Prostate gland (tissue), 2 donors: ENCODE data around the gene JUN. TPM values are rescaled to one million over a fixed set of nuclear protein-coding genes. Genes with fewer than 3 reads are reported as not detected.

ENCODE experiments used
- DNase-seq: peaks from one replicate; pipeline ENCODE4 v3.0.0-alpha.2; 2019; ENCODE audit warnings: low spot score
- H3K27ac ChIP-seq, 2 donors: fragments of 200-600 bp; sonication (generic); 2 replicates each; pipeline ENCODE4 v1.5.1; 2017 to 2019
- H3K27me3 ChIP-seq: fragments of 200-600 bp; sonication (generic); replicated peaks from 2 replicates; pipeline ENCODE4 v1.5.1; 2019; ENCODE audit not compliant: insufficient read depth
- H3K36me3 ChIP-seq, 2 donors: fragments of 200-600 bp; sonication (generic); 1 replicate in 1 of 2; 2 replicates in 1 of 2; pipeline versions ENCODE4 v1.5.1 to v1.8.1; 2017 to 2019
- H3K4me1 ChIP-seq: fragments of 200-600 bp; sonication (generic); replicated peaks from 2 replicates; pipeline ENCODE4 v1.5.1; 2019
- H3K4me3 ChIP-seq, 2 donors: fragments of 200-600 bp; sonication (generic); 2 replicates each; pipeline ENCODE4 v1.5.1; 2017 to 2019
- H3K9me3 ChIP-seq: fragments of 200-600 bp; sonication (generic); 2 replicates; pipeline ENCODE4 v1.5.1; 2017
- POLR2A ChIP-seq: fragments of 450-650 bp; IDR thresholded peaks from one replicate; pipeline ENCODE4 v1.6.1; 2016; ENCODE audit warnings: antibody characterized with exemption, mild to moderate bottlenecking
- POLR2AphosphoS5 ChIP-seq: sonication (generic); formaldehyde crosslinking; IDR thresholded peaks from one replicate; pipeline ENCODE4 v1.6.1; 2017; ENCODE audit warnings: antibody characterized with exemption
- WGBS: methylation state at CpG from one replicate; pipeline ENCODE4 v1.1.5; 2018; 5-methylcytosine and 5-hydroxymethylcytosine counted together
- intact Hi-C: fragments of 100-400 bp; cut with DNase I; formaldehyde crosslinking; loops from one replicate; pipeline ENCODE4 v1.14.2; 2022
- total RNA-seq, 2 donors: library from RNA; depleted of rRNA; stranded (reverse); fragments of >200 nt; gene quantifications; one replicate each; pipeline ENCODE4 v1.1.0, GENCODE V29; 2016
- TF ChIP-seq, protein P1 (sequence below), 4 experiments: fragments of 200-600 bp in 2 of 4; fragments of 450-650 bp in 2 of 4; sonication (generic) in 2 of 4; IDR thresholded peaks; 1 replicate in 3 of 4; 2 replicates in 1 of 4; pipeline ENCODE4 v1.5.1; 2016 to 2019; ENCODE audit warnings: antibody characterized with exemption in 4 of 4, mild to moderate bottlenecking in 2 of 4, moderate library complexity in 2 of 4

Gene JUN
- total RNA-seq, 2 donors from 2014 or later = 154 to 303 TPM

DNA sequence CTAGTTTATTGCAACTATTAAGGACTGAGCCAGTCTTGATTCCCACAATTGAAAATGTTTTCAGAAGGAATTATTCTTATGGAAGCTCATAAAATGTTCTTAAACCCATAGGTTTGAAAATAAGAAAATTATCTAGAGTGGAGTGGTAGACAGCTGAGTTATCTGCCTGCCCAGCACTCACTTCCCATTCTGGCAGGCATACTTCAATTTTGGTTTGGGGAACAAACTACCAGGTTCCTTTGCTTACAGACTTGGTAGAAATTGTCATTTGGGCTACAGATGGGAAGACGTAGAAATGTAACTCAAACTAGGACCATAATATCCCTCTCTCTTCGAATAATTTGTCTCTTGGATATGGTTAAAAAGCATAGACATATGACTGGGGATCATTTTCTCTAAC lies 18.4 kb downstream of the JUN start:
- DNase-seq = no peak
- Histone ChIP-seq H3K27me3 (no peaks in the 10 kb centered on the region), H3K36me3 (no peaks in the 10 kb centered on the region), H3K27ac (no peak overlapping the region), H3K4me1 (no peaks in the 10 kb centered on the region), H3K4me3 (no peak overlapping the region), H3K9me3 (no peaks in the 10 kb centered on the region)
- intact Hi-C loops = no loop called here
- WGBS = 93% methylated on average over 2 of the region's 2 CpGs
- TF ChIP-seq POLR2AphosphoS5 (no peak), POLR2A (no peak)
- TF ChIP-seq, protein P1, sequence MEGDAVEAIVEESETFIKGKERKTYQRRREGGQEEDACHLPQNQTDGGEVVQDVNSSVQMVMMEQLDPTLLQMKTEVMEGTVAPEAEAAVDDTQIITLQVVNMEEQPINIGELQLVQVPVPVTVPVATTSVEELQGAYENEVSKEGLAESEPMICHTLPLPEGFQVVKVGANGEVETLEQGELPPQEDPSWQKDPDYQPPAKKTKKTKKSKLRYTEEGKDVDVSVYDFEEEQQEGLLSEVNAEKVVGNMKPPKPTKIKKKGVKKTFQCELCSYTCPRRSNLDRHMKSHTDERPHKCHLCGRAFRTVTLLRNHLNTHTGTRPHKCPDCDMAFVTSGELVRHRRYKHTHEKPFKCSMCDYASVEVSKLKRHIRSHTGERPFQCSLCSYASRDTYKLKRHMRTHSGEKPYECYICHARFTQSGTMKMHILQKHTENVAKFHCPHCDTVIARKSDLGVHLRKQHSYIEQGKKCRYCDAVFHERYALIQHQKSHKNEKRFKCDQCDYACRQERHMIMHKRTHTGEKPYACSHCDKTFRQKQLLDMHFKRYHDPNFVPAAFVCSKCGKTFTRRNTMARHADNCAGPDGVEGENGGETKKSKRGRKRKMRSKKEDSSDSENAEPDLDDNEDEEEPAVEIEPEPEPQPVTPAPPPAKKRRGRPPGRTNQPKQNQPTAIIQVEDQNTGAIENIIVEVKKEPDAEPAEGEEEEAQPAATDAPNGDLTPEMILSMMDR (IDR thresholded peaks at IDR 0.05) = no peak

DNA sequence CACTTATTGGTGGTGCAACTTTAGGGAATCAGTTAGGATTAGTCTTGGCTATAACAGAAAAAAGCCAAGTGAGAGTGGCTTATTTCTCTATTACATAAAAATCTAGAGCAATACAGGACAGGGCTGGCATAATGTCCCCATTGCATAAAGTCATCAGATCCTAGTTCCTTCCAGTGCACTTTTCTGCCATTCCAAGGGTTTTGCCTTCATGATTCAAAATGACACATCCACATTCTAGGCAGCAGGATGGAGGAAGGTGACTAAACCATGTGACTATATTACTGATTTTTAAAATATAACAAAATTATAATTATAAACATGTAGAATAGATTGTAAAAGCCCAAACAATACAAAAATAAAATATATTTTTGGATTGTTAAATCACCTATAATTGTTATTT lies 18.8 kb downstream of the JUN start:
- no peak for DNase-seq
- Histone ChIP-seq H3K9me3 (no peaks in the 10 kb centered on the region), H3K36me3 (no peaks in the 10 kb centered on the region), H3K4me1 (no peaks in the 10 kb centered on the region), H3K4me3 (no peak overlapping the region), H3K27ac (no peak overlapping the region), H3K27me3 (no peaks in the 10 kb centered on the region)
- intact Hi-C loops = no loop called here
- TF ChIP-seq, protein P1 (IDR thresholded peaks at IDR 0.05) = no peak
- no peak for TF ChIP-seq POLR2AphosphoS5
- TF ChIP-seq POLR2A = no peak

DNA sequence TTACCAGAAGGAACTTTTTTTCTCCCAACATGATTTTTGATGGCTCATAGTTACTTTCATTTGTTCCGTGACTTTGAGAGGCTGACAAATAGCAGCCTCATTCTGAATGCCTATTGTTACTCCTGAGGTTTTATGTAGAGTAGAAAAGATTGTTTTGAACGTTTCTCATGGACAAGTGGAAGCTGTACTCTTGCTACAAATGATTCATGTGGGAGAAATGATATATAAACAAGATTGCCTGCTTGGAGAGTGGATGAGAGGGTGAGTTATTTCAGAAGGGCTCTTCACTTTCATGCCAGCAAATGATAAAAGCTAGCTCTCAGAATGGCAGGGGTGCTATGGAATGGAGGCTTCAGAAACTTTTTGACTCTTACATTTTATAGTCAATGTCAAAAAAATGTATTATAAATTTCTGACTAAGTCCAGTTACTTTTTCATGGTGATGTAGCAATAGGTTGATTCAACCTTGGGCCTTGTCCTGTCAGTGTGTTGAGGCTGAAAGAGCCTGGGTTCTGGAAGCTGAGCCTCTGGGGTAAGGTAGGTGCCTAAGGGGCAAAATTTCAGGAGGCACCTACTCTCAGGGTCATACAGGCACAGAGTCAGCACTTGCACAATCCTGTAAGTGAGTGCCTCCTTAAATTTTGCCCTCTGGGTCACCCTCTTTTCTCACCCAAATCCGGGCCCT lies 19.4 kb downstream of the JUN start:
- H3K27ac ChIP-seq = no peak overlapping the region
- WGBS = 45% methylated on average over 3 of the region's 3 CpGs

DNA sequence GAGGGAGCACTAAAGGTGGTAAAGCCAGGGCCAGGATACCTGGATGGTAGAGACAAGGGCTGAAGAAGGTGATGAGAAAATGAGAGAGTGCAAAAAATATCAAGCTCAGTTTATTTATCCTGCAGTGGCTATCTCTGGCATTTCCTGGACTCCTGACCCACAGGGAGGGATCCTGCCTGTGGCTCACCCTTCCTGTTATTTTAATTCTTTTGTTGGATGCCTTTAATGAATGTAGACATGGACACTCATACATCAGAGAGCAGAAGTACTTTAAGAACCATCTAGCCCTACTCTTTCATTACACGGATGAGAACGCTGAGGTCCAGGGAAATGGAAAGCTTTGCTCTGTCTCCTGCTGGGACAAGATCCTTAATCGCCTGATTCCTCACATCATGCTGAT lies 20.6 kb downstream of the JUN start:
- Histone ChIP-seq H3K27ac (no peak overlapping the region), H3K4me1 (no peaks in the 10 kb centered on the region), H3K9me3 (no peaks in the 10 kb centered on the region), H3K4me3 (no peak overlapping the region), H3K27me3 (no peaks in the 10 kb centered on the region), H3K36me3 (no peaks in the 10 kb centered on the region)
- DNase-seq = no peak
- WGBS = 80% methylated on average over 3 of the region's 3 CpGs
- TF ChIP-seq POLR2A = no peak
- TF ChIP-seq, protein P1 (IDR thresholded peaks at IDR 0.05) = no peak
- TF ChIP-seq POLR2AphosphoS5 = no peak
- intact Hi-C loops = no loop called here

More for the DNA sequence above, 19.4 kb downstream of the JUN start:
- H3K4me1 ChIP-seq = no peaks in the 10 kb centered on the region
- H3K36me3 ChIP-seq = no peaks in the 10 kb centered on the region
- H3K4me3 ChIP-seq = no peak overlapping the region
- TF ChIP-seq POLR2A = no peak
- no peak for TF ChIP-seq POLR2AphosphoS5
- TF ChIP-seq, protein P1 (IDR thresholded peaks at IDR 0.05) = no peak
- H3K27me3 ChIP-seq = no peaks in the 10 kb centered on the region
- no peaks in the 10 kb centered on the region for H3K9me3 ChIP-seq
- no peak for DNase-seq
- intact Hi-C loops = no loop called here

DNA sequence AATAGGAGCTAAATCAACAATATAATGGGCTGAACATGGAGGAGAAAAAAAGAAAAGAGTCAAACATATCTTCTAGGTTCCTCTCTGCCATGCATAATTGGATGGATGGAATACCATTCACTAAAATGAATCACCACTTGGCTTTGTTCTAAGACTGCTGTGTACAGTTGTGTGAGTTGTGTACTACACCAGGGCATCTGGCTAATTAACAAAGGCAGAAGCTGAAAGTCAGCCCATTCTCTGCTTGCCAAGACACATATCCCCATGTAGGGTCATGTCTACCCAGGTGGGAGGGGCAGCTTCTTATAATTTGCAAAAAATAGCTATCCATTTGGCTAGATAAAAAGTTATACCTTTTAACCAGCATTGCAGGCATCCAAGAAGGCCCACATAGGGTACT lies 21.0 kb downstream of the JUN start:
- H3K4me1 ChIP-seq = no peaks in the 10 kb centered on the region
- H3K4me3 ChIP-seq = no peak overlapping the region
- H3K36me3 ChIP-seq = no peaks in the 10 kb centered on the region
- no peak for DNase-seq
- no peaks in the 10 kb centered on the region for H3K27me3 ChIP-seq
- H3K27ac ChIP-seq = no peak overlapping the region
- no peaks in the 10 kb centered on the region for H3K9me3 ChIP-seq
- TF ChIP-seq, protein P1 (IDR thresholded peaks at IDR 0.05) = no peak
- no peak for TF ChIP-seq POLR2A
- no peak for TF ChIP-seq POLR2AphosphoS5
- intact Hi-C loops = no loop called here
